ENCODE results near the gene DYNLL1.
A peak's percentile ranks its signal among the peaks of the same experiment; 100 is the strongest.
"Not testable (repeated sequence)": the region's sequence is repeated elsewhere in the genome, so short reads cannot be mapped to it uniquely, and the experiment has no call there.

DYNLL1 gene

DNA sequence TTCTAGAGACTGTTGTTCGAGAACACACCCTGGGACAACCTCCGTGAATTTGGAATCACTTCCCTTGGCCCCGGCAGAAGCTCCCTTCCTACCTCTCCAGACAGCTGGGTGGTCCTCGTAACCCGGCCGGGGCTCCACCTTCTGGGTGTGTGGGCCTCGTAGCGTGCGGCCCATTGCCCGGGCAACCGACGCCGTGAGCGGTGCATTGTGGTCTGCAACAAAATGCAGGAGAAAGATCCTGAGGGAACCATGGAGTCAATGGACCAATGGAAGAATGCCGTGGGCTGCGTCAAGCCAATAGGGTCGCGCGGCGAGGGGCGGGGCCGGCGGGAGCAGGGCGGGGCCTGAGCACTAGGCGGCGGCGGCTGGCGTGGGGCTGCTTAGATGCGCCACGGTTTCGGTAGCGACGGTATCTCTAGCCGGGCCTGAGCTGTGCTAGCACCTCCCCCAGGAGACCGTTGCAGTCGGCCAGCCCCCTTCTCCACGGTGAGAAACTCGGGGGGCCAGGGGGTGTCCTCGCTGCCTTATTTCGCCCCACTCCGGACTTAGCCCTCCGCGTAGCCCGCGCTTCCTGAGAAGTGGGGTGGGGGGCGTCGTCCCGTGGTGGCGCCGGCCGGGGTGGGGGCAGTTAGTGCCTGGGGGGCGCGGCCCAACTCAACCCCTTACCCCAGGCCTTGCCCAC, at the start of gene DYNLL1:
TSS of gene DYNLL1 (plus strand) at position 383 of the 682 bp plus-strand sequence. CDS start 309 bp downstream, outside the sequence.
- TF ChIP-seq, protein P1, sequence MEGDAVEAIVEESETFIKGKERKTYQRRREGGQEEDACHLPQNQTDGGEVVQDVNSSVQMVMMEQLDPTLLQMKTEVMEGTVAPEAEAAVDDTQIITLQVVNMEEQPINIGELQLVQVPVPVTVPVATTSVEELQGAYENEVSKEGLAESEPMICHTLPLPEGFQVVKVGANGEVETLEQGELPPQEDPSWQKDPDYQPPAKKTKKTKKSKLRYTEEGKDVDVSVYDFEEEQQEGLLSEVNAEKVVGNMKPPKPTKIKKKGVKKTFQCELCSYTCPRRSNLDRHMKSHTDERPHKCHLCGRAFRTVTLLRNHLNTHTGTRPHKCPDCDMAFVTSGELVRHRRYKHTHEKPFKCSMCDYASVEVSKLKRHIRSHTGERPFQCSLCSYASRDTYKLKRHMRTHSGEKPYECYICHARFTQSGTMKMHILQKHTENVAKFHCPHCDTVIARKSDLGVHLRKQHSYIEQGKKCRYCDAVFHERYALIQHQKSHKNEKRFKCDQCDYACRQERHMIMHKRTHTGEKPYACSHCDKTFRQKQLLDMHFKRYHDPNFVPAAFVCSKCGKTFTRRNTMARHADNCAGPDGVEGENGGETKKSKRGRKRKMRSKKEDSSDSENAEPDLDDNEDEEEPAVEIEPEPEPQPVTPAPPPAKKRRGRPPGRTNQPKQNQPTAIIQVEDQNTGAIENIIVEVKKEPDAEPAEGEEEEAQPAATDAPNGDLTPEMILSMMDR (IDR thresholded peaks at IDR 0.05; ENCODE audit: control extremely low read depth, extremely low read depth, low read depth, missing control alignments) = peak; percentile 6
- ChIA-PET POLR2A (interaction anchor here (0.5 to 2.2 kb wide), 7 partner anchors 14 to 285 kb away, joined by 3 to 10 read pairs (median 4); partner anchors contain the start of genes COQ5 and COX6A1), CTCF (interaction anchor here (1.0 to 1.8 kb wide), 7 partner anchors 9 to 153 kb away, joined by 3 to 9 read pairs (median 3); no protein-coding TSS in a partner anchor)
- peak; percentile 98 for DNase-seq (ENCODE audit: extremely low spot score)

DNA sequence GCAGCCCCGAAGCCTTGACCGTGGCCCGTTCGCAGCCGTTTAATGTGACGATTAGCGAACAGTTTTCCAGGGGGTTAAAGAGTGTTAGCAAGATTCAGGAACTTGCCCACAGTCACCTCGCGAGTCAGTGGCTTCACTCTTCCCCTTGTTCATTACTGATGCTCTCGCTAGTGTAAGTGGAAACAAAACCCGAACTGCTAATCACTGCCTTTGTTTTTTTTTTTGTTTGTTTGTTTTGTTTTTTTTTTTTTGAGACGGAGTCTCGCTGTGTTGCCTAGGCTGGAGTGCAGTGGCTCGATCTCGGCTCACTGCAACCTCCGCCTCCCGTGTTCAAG, 49.1 kb upstream of the DYNLL1 start:
- CTCF ChIA-PET = interaction anchor here (1.6 to 2.3 kb wide), 2 partner anchors 10 to 17 kb away, joined by 6 to 9 read pairs; no protein-coding TSS in a partner anchor
- DNase-seq (ENCODE audit: extremely low spot score); POLR2A ChIA-PET: not testable (repeated sequence)

GRCh38 chr12:120447992-120448391, 47.9 kb upstream of the DYNLL1 start:
- no peak for DNase-seq (ENCODE audit: extremely low spot score)
- CTCF ChIA-PET = interaction anchor here (1.6 to 6.7 kb wide), 3 partner anchors 9 to 19 kb away, joined by 6 to 38 read pairs (median 9); no protein-coding TSS in a partner anchor
- TF ChIP-seq, protein P1 (IDR thresholded peaks at IDR 0.05; ENCODE audit: control extremely low read depth, extremely low read depth, low read depth, missing control alignments) = no peak
- POLR2A ChIA-PET = interaction anchor here (0.9 kb wide), 1 partner anchor 10 kb away, joined by 4 read pairs; no protein-coding TSS in a partner anchor

DNA sequence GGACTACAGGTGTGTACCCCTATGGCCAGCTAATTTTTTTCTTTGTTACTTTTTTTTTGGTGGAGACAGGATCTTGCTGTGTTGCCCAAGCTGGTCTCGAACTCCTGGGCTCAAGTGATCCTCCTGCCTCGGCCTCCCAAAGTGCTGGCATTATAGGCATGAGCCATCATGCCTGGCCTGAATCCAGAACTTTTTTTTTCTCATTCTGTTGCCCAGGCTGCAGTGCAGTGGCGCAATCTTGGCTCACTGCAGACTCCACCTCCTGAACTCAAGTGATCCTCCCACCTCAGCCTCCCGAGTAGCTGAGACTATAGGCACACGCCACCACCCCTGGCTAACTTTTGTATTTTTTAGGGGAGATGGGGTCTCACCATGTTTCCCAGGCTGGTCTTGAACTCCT, 43.4 kb upstream of the DYNLL1 start:
- DNase-seq (ENCODE audit: extremely low spot score); POLR2A ChIA-PET: not testable (repeated sequence)
- CTCF ChIA-PET = interaction anchor here (1.3 to 6.7 kb wide), 8 partner anchors 8 to 99 kb away, joined by 3 to 38 read pairs (median 6); no protein-coding TSS in a partner anchor

DNA sequence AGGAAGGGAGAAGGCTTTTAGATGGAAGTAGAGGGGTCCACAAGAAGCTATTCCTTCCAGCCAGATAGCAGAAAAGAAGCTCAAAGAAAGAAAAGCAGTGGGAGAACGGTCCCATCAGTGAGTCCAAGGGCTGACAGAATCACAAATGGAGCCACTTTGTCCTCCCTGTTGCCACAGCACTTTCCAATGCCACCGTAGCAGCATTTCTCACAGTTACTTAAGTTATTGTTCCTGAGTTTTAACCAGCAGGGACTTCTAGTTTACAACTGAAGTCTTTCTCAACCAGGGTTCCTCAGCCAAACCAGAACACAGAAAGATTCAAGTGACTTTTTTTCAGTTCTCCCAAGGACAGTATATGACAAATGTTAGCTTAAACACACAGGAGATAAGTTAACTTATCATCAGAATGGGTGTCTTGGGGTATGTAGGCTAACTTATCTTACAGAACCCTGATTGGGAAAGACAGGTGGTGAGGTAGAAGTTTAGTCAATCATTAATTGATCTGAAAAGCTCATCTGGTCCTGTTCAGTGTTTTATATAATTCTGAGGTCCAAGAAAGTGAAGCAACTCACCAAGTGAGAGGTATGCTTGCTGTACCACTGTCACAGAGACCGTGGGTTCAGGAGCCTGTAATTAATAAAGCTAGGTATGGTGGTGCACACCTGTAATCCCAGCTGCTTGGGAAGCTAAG, 42.7 kb upstream of the DYNLL1 start:
- POLR2A ChIA-PET = no interaction called here
- TF ChIP-seq, protein P1 (IDR thresholded peaks at IDR 0.05; ENCODE audit: control extremely low read depth, extremely low read depth, low read depth, missing control alignments) = no peak
- CTCF ChIA-PET = interaction anchor here (1.3 to 6.7 kb wide), 8 partner anchors 9 to 151 kb away, joined by 3 to 38 read pairs (median 6); partner anchors contain the start of gene SIRT4
- DNase-seq (ENCODE audit: extremely low spot score) = no peak

DNA sequence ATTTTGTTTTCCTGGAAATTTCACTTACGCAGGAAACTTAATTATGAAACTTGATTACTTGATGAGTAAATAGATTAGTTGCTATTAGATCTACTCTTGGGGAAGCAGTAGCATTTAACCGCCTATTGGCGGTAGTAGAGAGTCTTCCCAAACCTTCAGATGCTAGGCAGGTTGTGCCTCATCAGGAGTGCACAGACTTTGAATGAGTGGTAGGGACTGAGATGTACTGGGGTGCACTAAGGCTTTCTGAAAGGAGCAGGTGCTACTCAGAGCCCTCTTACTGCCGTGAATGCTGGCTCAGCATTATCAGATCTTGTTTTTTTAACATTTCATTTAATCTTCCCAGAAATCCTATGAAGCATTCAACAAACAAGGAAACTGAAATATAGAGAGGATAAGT, 41.9 kb upstream of the DYNLL1 start:
- TF ChIP-seq, protein P1 (IDR thresholded peaks at IDR 0.05; ENCODE audit: control extremely low read depth, extremely low read depth, low read depth, missing control alignments) = peak; percentile 49
- ChIA-PET POLR2A (no interaction called here), CTCF (interaction anchor here (1.3 to 6.7 kb wide), 5 partner anchors 10 to 152 kb away, joined by 3 to 38 read pairs (median 8); partner anchors contain the start of gene SIRT4)
- DNase-seq (ENCODE audit: extremely low spot score) = peak; percentile 50

- no peak for DNase-seq (ENCODE audit: extremely low spot score)
- POLR2A ChIA-PET = interaction anchor here (0.7 kb wide), 1 partner anchor 77 kb away, joined by 5 read pairs; no protein-coding TSS in a partner anchor
- CTCF ChIA-PET = interaction anchor here (4.9 kb wide), 1 partner anchor 13 kb away, joined by 50 read pairs; the partner anchor contains the start of gene SRSF9
- TF ChIP-seq, protein P1 (IDR thresholded peaks at IDR 0.05; ENCODE audit: control extremely low read depth, extremely low read depth, low read depth, missing control alignments) = no peak
Observed at GRCh38 chr12:120455302-120455701, 40.6 kb upstream of the DYNLL1 start.
